HG02642 (cell line): ENCODE data around the gene UNC50.
A peak's percentile ranks its signal among the peaks of the same experiment; 100 is the strongest.

ENCODE experiments used
- ATAC-seq: cut with Tn5 transposase; IDR thresholded peaks from one replicate; pipeline ENCODE4 v1.9.1; 2021; ENCODE audit warnings: mild to moderate bottlenecking; ENCODE audit not compliant: unreplicated experiment, poor library complexity

The UNC50 gene

GRCh38 chr2:98607104-98607503, 1.3 kb upstream of the UNC50 start:
- ATAC-seq, result no peak

- ATAC-seq, result no peak
Observed at GRCh38 chr2:98607741-98608115, 661 bp upstream of the UNC50 start.

GRCh38 chr2:98608962-98609604, 694 bp downstream of the UNC50 start:
- ATAC-seq, result peak; percentile 16

GRCh38 chr2:98614024-98614739, 5.8 kb downstream of the UNC50 start:
- ATAC-seq, result no peak

GRCh38 chr2:98615481-98615880, 7.1 kb downstream of the UNC50 start:
- ATAC-seq, result no peak

- no peak for ATAC-seq
Observed at GRCh38 chr2:98617149-98617548, 8.8 kb downstream of the UNC50 start.

- ATAC-seq, result no peak
Observed at GRCh38 chr2:98623657-98624056, 15.3 kb downstream of the UNC50 start.

GRCh38 chr2:98632351-98632750, 24.0 kb downstream of the UNC50 start:
- no peak for ATAC-seq

- ATAC-seq, result no peak
Observed at GRCh38 chr2:98634406-98635092, 26.2 kb downstream of the UNC50 start.

GRCh38 chr2:98637401-98638147, 29.2 kb downstream of the UNC50 start:
- ATAC-seq, result peak; percentile 59

GRCh38 chr2:98643496-98644100, 35.2 kb downstream of the UNC50 start:
- no peak for ATAC-seq

- no peak for ATAC-seq
Observed at GRCh38 chr2:98647636-98648035, 39.2 kb downstream of the UNC50 start.

- no peak for ATAC-seq
Observed at GRCh38 chr2:98648451-98648850, 40.1 kb downstream of the UNC50 start.

GRCh38 chr2:98649135-98649991, 41.0 kb downstream of the UNC50 start:
- ATAC-seq, result peak; percentile 81

- no peak for ATAC-seq
Observed at GRCh38 chr2:98649992-98650375, 41.6 kb downstream of the UNC50 start.

GRCh38 chr2:98650998-98651397, 42.6 kb downstream of the UNC50 start:
- no peak for ATAC-seq

- ATAC-seq, result no peak
Observed at GRCh38 chr2:98654699-98655495, 46.5 kb downstream of the UNC50 start.

- no peak for ATAC-seq
Observed at GRCh38 chr2:98656800-98657199, 48.4 kb downstream of the UNC50 start.
